Endothelial cell of umbilical vein (primary cell): Measurements from ENCODE around the gene RTN4RL1.

ENCODE experiments used
- CTCF ChIP-seq, 2 donors: IDR thresholded peaks; 1 replicate in 1 of 2; 2 replicates in 1 of 2; pipeline ENCODE4 v1.5.1; 2011; ENCODE audit warnings: low read length in 2 of 2, mild to moderate bottlenecking in 2 of 2, moderate library complexity in 2 of 2, control low read depth in 1 of 2, inconsistent platforms in 1 of 2, low read depth in 1 of 2; ENCODE audit not compliant: insufficient read depth in 1 of 2; ENCODE audit errors: extremely low read depth in 1 of 2
- EZH2 ChIP-seq: IDR thresholded peaks from 2 replicates; pipeline ENCODE4 v1.6.1; 2012; ENCODE audit warnings: borderline replicate concordance, low read depth, mild to moderate bottlenecking, moderate library complexity, low read length, inconsistent platforms; ENCODE audit not compliant: severe bottlenecking
- FOS ChIP-seq: IDR thresholded peaks from 2 replicates; pipeline ENCODE4 v1.6.1; 2011; ENCODE audit warnings: mild to moderate bottlenecking, low read length, moderate library complexity, borderline replicate concordance; ENCODE audit not compliant: insufficient read depth
- JUN ChIP-seq: IDR thresholded peaks from 2 replicates; pipeline ENCODE4 v1.6.1; 2011; ENCODE audit warnings: borderline replicate concordance, low read depth; ENCODE audit not compliant: insufficient read length, insufficient read depth
- MAX ChIP-seq: IDR thresholded peaks from 2 replicates; pipeline ENCODE4 v1.6.1; 2011; ENCODE audit not compliant: insufficient read depth, insufficient read length
- MYC ChIP-seq: IDR thresholded peaks from one replicate; pipeline ENCODE4 v1.6.1; 2011; ENCODE audit warnings: mild to moderate bottlenecking, low read depth, low read length
- POLR2A ChIP-seq: IDR thresholded peaks from 2 replicates; pipeline ENCODE4 v1.6.1; 2012; ENCODE audit warnings: low read depth, mild to moderate bottlenecking, control low read depth, low read length
- POLR2AphosphoS5 ChIP-seq: IDR thresholded peaks from 2 replicates; pipeline ENCODE4 v1.6.1; 2012; ENCODE audit warnings: low read depth, mild to moderate bottlenecking, control low read depth, low read length, moderate library complexity; ENCODE audit not compliant: insufficient read depth

- TF ChIP-seq CTCF (IDR thresholded peaks at IDR 0.05; ENCODE audit: extremely low read depth in 1 of 2, insufficient read depth in 1 of 2, low read depth in 1 of 2, low read length in 2 of 2) (no peak), POLR2AphosphoS5 (no peak), POLR2A (no peak), MAX (no peak), EZH2 (no peak), JUN (no peak), MYC (no peak), FOS (no peak)
These were observed 108.8 kb downstream of the RTN4RL1 start for GRCh38 chr17:1916316-1916715.
